ENCODE results near the gene CAPN14.

Gene CAPN14

DNA sequence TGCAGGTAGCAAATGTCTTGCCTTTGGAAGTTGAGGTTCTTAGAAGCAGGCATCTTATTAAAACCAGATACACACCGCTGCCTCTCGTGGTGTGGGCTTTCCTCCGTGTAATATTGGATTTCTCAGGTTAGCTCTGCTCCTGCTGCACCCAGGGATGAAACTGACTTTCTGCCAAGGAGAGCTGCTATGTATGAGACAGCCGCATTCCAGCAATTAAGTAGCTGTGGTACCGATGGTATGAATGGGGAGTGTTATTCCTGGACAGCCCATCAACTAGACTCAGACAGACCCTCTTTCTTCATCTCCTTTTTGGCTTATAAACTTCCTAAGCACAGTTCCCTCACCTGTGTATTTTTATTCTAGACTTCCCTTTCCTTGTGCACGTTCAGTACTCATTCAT, 9.8 kb upstream of the CAPN14 start:
- no peak for DNase-seq (ENCODE audit: low spot score)

DNA sequence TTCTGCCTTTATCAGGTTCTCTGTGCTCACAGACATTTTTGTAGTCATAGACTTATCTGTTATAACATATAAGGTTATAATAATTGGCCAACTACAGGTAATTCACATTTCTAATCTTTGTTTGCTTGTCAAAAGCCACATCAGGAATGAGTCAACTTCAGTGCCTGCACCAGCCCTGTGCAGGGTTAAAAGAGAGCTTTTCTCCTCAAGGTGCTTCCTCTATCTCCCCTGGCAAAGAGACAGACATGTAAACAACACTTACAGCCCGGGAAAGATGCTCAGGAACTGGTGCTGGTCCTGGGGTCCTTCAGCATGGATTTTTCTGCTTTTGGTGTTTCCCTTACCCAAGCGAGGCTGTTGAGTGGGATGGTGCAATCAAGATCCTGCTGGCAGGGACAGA, 9.0 kb upstream of the CAPN14 start:
- no peak for DNase-seq (ENCODE audit: low spot score)

GRCh38 chr2:31223749-31224148, 6.4 kb upstream of the CAPN14 start:
- no peak for DNase-seq (ENCODE audit: low spot score)

GRCh38 chr2:31223026-31223425, 5.7 kb upstream of the CAPN14 start:
- no peak for DNase-seq (ENCODE audit: low spot score)

- DNase-seq (ENCODE audit: low spot score), result no peak
Observed at GRCh38 chr2:31222071-31222470, 4.8 kb upstream of the CAPN14 start.

- no peak for DNase-seq (ENCODE audit: low spot score)
Observed at GRCh38 chr2:31221544-31221943, 4.2 kb upstream of the CAPN14 start.

- DNase-seq (ENCODE audit: low spot score), result peak; percentile 56
Observed at GRCh38 chr2:31219131-31219969, 2.0 kb upstream of the CAPN14 start.

- no peak for DNase-seq (ENCODE audit: low spot score)
Observed at GRCh38 chr2:31216734-31217133, 581 bp downstream of the CAPN14 start.

DNA sequence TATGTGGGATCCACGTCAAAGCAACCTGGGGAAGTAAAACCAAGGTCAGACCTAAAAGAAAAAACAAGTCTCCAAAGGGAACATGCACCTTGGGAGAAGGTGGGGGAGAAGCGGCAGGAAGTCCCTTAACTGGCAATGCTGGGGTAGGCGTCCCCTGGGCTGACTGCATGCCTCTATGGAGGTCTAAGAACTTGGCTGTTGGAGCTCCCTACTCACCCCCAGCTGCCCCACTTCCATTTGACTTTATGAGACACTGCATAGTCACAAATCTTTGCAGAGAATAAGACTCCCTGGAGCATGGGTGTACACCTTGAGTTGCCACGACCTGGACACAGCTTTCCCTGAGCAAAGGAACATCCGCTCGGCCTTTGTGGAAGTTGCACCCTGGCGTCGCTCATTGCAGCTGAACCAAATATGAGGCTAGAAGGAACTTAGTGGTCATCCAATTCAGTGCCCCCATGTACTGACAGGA, 2.8 kb downstream of the CAPN14 start:
- DNase-seq (ENCODE audit: low spot score), result no peak

DNA sequence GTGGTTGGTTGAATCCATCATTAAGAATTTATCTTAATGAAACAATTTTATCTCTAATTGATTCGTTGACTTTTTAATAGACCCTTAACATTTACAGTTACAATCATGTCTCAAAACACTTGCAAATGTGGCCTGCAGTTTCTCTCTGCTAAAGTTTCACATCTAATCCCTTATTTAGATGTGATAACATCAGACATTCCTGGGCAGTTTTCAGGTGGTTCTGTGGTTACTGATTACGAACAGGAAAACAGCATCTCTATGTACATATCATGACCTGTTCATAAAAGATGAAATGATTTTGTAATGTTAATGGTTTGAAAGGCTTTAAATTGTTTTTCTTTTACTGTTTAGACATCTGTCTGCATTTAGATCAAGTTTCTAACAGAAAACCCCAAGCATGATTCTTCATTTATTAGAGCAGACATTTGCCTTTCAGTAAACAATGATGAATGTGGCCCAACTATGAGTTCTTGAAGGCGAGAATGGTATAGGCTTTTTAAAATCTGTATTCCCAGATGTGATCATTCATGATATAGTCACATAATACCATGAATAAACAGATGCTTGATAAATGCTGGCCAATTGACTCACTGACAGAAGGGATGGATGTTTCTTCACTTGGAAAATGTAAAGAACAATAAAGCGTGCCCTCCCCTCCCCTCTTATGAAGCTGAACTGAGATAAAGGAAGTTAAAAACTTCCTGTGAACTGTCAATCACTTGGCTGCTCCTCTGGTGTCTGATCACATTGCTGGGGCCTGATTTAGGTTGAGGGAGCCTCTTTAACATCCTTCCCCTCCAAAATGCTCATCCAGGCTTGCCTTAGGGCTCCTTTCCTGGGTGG, 3.5 kb downstream of the CAPN14 start:
- no peak for DNase-seq (ENCODE audit: low spot score)

GRCh38 chr2:31212659-31213600, 4.4 kb downstream of the CAPN14 start:
- DNase-seq (ENCODE audit: low spot score), result no peak

DNA sequence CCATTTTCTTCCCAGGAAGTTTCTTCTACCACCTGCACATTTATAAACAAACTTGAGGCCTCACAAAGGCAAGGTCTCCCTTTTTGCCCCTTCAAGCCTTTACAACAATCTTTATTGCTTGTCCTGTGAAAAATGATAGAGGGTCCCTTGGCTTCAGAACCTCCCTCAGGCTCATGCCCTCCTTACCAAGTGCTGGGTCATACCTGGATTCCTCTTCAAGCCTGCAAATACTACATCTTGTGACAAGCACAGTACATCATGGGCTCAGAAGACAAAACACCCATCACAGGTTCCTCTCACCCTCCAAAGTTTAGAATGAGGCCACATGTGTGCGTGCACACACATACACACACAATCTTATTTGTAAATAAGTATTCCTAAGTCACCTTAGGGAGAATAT, 9.1 kb downstream of the CAPN14 start:
- DNase-seq (ENCODE audit: low spot score), result no peak

DNA sequence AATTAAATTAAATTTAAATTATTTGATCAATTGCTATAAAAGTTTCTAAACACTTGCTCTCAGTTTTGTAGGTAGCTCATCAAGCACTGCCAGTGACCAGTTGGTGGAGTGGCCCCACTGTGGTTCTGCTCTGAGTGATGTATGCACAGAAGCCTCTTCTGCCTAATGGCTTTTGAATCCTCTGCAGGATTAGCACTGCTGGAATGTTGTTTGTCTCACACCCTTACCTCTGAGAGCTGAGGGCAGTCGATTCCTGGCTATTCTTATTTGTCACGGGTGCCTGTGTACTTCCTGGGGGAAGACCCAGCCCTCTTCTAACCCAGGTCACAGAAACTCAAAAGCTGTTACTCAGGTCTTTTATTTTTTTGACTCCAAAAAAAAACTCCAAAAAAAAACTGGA, 9.5 kb downstream of the CAPN14 start:
- DNase-seq (ENCODE audit: low spot score), result no peak

GRCh38 chr2:31205613-31206012, 11.7 kb downstream of the CAPN14 start:
- no peak for DNase-seq (ENCODE audit: low spot score)

DNA sequence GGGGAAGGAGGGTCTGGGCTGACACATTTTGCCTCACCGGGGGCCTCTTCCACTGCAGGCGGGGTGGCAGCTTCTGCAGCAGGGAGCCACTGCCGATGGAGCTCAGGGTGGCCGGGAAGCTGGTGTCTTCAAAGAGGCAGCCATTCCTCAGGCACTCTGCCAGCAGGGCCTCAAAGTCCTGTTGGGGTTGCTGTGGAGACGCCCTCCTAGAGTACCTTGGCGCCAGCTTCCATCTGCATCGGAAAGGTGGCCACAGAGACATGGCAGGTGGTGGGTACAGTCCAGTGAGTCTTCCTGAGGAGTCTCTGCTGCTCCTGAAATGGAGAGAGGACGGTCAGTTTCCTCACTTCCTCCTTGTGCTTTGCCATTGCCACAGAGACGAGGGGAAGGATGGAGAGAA, 12.1 kb downstream of the CAPN14 start:
- no peak for DNase-seq (ENCODE audit: low spot score)

DNA sequence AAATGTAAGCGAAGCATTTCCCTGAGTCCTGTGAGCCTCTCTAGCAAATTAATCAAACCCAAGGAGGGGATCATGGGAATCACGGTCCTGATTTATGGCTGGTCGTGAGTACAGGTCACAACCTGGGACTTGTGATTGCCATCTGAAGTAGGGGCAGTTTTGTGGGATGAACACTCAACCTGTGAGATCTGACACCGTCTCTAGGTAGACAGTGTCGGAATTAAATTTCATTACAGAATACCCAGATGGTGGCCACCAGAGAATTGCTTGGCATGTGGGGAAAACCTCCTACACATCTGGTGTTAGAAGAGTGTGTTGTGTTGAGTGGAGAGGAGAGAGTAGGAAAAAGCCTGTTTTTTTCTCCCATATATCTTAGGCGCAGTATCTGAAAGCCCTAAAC, 12.5 kb downstream of the CAPN14 start:
- no peak for DNase-seq (ENCODE audit: low spot score)

- DNase-seq (ENCODE audit: low spot score), result no peak
Observed at GRCh38 chr2:31203916-31204315, 13.4 kb downstream of the CAPN14 start.

GRCh38 chr2:31202833-31203232, 14.5 kb downstream of the CAPN14 start:
- no peak for DNase-seq (ENCODE audit: low spot score)

DNA sequence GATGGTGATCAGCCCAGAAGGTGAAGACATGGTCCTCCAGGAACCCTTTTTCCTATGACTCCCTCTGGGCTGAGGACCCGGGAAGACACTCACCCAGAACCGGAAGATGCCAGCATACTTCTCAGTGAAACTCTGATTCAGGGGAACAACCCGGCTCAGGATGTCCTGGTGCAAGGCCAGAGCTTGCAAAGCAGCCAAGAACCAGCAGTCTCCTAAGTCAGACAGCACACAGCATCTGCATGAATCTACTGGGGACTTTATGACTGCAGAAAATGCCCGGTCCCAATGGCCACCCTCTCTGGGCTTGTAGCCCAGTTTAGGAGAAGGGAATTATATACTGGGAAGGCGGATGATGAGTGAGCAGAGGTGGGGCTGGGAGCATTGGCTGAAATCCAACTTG, 15.3 kb downstream of the CAPN14 start:
- DNase-seq (ENCODE audit: low spot score), result no peak

- no peak for DNase-seq (ENCODE audit: low spot score)
Observed at GRCh38 chr2:31200972-31201371, 16.3 kb downstream of the CAPN14 start.

DNA sequence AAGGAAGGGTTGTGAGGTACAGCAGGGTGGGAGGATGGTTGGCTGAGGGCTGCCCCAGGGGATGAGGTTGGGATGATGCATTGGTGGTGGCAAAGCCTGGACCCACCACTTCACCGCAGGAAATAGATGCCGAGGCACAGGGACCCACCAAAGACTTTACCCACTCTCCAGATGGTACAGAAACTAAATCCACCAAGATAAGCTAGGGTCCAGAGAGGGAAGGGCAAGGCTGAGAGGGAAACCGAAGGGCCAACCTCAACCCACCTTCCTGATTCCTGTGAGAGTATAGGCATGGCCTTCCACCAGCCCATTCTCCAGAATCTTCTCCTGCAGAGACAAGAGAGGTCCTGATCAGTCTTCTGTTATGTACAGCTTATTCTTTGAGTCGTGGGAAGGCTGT, 18.1 kb downstream of the CAPN14 start:
- no peak for DNase-seq (ENCODE audit: low spot score)

GRCh38 chr2:31197669-31198068, 19.6 kb downstream of the CAPN14 start:
- DNase-seq (ENCODE audit: low spot score), result no peak

All from kidney capillary endothelial cell (primary cell).